Inferior parietal cortex (tissue), 1 donor: Measurements from ENCODE around the gene POGZ.

ENCODE experiments used
- DNase-seq: peaks from one replicate; pipeline ENCODE4 v3.0.0-alpha.2; 2016; ENCODE audit errors: extremely low spot score

POGZ gene

DNA sequence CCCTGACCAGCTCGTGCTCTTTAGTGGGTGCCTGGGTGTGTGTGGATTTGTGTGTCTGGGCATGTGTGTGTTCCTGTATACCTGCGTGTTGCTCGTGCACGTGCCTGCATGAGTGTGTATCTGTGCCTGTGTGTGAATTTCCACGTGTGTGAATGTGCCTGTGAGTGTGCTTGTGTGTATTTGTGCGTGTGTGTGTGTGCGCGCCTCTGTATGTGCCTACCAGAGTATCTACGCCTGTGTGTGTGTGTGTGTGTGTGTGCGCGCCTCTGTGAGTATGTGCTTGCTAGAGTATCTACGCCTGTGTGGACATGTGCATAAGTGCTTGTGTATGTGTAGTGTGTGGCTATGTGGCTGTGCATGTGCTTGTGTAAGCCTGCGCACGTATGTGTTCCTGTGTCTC, 86.1 kb downstream of the POGZ start:
- no peak for DNase-seq

GRCh38 chr1:151372058-151372934, 87.0 kb downstream of the POGZ start, which contains the start of gene SELENBP1:
TSS of gene SELENBP1 (minus strand) at chr1:151372705. CDS start at chr1:151372641, 64 bp downstream.
- DNase-seq: peak; percentile 20

DNA sequence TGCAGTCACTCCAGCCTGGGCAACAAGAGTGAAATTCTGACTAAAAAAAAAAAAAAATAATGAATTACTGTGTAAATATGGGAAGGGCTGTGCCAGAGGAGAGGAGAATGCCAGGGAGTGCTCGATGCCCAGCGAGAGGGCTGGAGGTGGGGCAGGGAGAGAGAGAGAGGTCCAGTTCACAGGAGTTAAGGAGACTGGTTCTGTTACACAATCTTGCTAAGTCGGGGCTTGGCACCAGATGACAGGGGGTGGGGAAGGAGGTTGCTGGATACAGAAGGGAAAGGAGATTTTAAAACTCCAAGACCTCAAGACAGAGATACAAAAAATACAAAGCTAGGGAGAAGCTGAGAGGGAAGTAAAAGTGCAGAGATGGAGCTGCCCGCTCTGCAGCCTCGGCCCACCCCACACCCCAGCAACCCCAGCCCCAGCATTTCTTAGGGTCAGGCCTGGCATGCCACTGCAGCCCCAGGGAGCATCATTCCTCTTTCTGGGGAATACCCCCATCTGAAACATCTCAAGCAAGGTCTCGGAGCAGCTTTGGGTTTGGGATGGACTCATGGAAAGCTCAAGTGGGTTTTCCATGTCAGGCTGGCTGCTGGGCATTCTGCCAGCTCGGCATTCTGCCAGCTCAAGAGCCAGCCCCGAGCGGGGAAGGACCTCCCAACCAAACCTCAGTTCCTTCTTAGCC, 87.8 kb downstream of the POGZ start:
- peak; percentile 33 for DNase-seq

DNA sequence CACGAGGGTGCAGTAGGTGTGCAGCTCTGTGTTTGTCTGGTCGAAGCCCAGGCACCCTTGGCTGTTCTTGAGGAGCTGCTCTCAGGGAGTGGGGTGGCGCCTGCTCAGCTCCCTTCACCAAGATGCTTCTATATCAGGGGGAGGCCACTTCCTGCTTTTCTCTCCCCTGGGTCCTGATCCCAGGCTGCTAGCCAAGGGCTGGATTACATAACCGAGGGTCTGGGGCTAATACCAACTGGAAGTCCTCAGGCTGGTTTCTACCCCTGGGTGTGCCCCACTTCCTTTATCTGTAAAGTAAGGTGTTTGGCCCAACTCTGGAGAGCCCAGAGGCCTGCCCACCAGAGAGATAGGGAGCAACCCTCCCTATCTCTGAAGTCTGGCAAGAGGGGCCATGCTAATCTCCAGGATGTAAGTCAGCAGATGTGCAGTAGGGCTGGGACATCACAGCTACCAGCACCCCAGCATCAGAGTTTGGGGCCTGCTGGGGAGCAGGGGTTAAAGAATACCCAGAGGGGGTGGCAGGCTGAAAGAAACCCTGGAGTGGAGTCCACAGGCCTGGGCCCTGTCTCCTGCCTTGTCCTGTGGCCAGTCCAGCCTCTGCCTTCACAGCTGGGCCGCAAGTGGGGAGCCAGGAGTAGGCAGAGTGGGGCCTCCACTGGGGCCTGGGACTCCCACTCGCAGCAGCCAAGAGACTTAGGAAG, 88.9 kb downstream of the POGZ start:
- no peak for DNase-seq

DNA sequence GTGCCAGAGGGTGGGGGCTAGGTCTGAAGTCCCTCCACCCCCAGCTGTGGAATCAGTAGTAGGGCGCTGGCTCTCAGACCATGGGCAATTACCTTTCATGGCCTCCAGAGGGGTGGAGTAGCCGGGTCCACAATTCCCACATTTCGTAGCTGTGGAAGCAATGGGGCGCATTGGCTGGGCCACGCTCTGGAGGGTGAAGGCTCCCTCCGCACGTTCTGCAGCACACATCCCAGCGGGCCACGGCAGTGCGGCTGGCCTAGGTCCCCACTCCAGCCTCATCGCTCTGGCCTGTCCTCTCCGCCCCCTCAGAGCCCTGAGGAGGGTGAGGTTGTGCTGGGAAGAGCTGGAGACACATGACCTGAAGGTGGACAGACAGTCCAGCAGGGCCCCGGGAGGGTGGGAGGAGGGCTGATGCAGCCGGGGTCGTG, 89.7 kb downstream of the POGZ start:
- DNase-seq: no peak

DNA sequence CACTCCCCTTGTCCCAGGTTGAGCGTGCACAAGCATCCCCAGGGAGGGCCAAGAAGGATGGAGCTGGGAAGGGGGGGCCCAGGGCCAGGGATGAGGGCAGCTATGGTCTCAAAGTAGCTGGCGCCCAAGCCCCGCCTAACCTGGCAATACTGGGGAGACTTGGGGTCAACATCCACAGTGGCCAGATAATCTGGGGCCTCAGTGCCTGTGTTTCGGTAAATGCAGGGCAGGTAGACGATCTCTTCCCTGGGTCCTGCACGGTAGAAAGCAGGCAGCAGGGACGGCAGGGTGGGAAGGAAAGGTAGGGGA, 90.0 kb downstream of the POGZ start:
- no peak for DNase-seq

- no peak for DNase-seq
These were observed 90.6 kb downstream of the POGZ start for GRCh38 chr1:151368393-151369301.

- no peak for DNase-seq
These were observed 91.5 kb downstream of the POGZ start for GRCh38 chr1:151367658-151368392.

DNA sequence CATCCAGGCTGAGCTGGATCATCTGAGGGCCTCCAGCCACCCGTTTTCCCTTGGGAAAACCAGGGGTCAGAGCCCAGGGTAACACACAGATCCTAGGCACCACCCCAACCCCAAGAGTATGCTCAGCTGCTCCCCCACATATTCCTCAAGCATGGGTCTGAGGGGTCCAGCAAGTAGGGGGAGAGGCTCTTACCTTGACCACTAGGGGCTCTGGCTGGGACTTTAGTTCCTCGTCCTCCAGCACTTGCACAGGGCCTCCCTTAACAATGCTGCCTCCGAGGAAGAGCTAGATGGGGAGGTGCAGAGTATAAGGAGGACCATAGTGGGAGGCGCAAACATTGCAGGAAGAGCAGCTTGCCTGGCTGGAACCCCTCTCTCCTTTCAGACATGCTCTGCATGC, 94.3 kb downstream of the POGZ start:
- no peak for DNase-seq

DNA sequence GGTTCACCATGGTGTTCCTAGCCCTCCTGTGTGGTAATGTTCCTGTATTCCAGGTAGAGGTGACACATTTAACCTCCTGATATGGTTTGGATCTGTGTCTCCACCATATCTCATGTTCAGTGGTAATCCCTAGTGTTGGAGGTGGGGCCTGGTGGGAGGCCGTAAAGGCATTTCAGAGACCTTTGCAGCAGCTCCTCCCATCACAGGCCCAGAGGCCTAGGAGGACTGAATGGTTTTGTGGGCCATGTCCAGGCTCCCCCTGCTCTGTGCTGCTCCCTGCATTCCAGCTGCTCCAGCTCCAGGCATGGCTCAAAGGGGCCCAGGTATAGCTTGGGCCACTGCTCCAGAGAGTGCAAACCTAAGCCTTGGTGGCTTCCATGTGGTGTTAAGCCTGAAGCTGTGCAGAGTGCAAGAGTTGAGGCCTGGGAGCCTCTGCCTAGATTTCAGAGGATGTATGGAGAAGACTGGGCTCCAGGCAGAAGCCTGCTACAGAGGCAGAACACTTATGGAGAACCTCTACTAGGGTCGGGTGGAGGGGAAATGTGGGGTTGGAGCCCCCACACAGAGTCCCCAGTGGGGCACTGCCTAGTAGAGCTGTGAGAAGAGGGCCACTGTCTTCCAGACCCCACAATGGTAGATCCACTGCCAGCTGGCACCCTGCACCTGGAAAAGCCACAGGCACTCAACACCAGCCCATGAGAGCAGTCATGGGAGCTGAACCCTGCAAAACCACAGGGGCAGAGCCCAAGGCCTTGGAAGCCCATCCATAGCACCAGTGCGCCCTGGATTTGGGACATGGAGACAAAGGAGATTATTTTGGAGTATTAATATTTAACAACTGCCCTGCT, 96.8 kb downstream of the POGZ start:
- DNase-seq: no peak

- DNase-seq: no peak
These were observed 97.4 kb downstream of the POGZ start for GRCh38 chr1:151361883-151362282.

DNA sequence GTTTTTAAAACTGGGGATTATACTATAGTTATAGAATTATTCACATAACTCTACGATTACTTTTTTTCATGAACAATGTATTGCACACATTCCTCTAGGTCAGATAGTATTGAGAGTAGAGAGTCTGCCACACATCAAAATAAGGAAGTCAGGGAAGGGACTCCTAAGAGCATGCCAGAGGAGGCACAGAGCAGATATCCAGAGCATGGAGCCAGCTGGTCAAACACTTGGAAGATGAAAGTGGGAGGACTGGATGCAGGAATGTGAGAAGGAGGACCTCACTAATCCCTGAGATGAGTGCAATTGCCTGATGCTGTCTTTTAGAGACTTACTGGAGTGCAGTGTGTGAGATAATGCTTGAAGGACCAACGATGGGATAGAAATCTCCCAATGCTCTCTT, 102.6 kb downstream of the POGZ start:
- no peak for DNase-seq
